MM.1S (cell line): ENCODE data around the gene GPATCH2.

Source experiments
- EZH2 ChIP-seq: fragments of 300-600 bp; sonication (generic); optimal IDR thresholded peaks from 2 replicates; pipeline ENCODE3; 2017; ENCODE audit warnings: low read depth, mild to moderate bottlenecking, antibody characterized with exemption, low read length, mixed read lengths
- EZH2phosphoT487 ChIP-seq: fragments of 300-600 bp; sonication (generic); IDR thresholded peaks from 2 replicates; pipeline ENCODE4 v1.6.1; 2018; ENCODE audit warnings: antibody characterized with exemption, low read length
- TF ChIP-seq, protein P1 (sequence below): fragments of 300-600 bp; sonication (generic); IDR thresholded peaks from 2 replicates; pipeline ENCODE4 v1.5.1; 2016; ENCODE audit warnings: antibody characterized with exemption, low read length, mixed read lengths

DNA sequence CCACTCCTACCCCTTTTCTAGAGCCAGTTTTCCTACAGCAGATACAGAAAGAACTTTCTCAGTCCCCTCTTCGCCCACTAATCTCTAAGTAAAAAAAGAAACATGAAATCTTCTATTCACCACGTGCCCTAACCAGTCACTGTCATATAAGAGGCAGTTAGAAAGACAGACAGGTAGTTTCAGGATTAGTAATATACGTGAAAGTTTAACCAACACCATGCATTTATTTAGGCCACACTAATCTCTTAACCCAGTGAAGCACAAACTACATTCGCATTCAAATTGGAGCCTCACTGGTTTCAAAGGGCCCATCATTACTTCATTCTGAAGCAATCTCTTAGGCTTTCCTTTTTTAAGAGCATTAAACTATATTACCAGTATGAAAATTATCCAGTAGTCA, 10.1 kb downstream of the GPATCH2 start:
- TF ChIP-seq, protein P1, sequence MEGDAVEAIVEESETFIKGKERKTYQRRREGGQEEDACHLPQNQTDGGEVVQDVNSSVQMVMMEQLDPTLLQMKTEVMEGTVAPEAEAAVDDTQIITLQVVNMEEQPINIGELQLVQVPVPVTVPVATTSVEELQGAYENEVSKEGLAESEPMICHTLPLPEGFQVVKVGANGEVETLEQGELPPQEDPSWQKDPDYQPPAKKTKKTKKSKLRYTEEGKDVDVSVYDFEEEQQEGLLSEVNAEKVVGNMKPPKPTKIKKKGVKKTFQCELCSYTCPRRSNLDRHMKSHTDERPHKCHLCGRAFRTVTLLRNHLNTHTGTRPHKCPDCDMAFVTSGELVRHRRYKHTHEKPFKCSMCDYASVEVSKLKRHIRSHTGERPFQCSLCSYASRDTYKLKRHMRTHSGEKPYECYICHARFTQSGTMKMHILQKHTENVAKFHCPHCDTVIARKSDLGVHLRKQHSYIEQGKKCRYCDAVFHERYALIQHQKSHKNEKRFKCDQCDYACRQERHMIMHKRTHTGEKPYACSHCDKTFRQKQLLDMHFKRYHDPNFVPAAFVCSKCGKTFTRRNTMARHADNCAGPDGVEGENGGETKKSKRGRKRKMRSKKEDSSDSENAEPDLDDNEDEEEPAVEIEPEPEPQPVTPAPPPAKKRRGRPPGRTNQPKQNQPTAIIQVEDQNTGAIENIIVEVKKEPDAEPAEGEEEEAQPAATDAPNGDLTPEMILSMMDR: no peak
- TF ChIP-seq EZH2 (no peak), EZH2phosphoT487 (no peak)
